Cerebellar nuclear complex (tissue), 1 donor: ENCODE data around the gene GPR142.
A peak's percentile ranks its signal among the peaks of the same experiment; 100 is the strongest.
"Not testable (repeated sequence)": the region's sequence is repeated elsewhere in the genome, so short reads cannot be mapped to it uniquely, and the experiment has no call there.

Source experiments
- DNase-seq, 2 experiments: peaks; one replicate each; lab custom pipeline; 2025; lab: John Stamatoyannopoulos, UW

GPR142 gene

DNA sequence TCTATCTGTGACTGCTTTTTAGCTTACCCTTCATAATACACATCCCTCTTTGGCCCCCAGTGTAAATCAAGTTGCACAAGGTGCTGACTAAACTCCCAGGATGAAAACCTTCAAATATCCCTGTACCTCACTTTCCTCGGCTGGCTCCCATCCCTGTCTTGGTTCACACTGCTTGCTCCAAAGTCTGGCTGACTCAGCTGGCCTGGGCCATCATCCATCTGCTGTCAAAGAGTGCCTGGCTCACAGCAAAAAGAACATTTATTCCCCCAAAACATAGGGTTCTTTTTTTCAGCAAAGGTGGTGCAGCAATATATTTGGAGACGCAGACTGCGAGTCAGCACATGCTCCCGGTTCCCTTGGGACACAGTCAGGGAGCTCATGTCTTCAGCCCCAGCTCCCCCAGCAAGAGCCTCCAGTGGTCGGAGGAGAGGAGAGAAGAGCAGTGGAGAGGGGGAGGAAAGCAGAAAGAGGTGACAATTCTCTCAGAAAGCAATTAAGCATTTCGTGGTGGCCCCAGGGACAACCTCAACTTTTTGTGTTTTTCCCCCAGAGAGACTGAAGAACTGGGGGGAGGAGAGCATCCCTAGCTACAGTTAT is 26.1 kb downstream of the GPR142 start:
- peak in 1 of 2 experiments; percentile 61 for DNase-seq

DNA sequence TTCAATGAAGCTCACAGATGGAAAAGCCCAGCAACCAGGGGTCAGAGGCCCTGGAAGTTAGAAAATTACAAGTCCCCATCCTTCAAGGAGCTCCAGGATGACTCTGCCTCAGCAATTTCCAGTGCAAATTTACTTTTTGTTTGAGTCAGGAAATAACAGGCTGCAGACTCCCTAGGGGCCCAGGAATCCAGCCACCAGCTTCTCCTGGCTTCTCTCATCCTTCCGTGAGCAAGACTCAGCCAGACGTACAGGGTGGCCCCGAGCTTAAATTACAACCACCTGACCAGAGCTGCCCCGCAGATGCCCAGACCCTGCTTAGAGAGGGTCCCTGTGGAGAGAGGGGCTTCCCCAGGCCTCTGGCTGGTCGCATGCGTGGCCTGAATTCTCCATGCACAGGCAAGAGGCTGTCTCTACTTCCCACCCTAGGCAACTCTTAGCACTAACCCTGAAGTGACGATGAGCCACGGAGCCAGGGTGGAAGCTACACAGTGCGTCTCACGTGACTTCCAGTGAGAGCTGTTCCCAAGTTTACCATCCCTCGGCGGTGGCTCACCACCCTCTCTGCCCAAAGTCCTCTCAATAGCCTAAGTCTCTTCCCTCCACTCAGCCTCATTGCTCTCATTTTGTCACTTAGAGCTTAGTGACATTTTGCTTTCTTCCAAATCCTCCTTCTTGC is 27.1 kb downstream of the GPR142 start:
- DNase-seq: no peak

DNA sequence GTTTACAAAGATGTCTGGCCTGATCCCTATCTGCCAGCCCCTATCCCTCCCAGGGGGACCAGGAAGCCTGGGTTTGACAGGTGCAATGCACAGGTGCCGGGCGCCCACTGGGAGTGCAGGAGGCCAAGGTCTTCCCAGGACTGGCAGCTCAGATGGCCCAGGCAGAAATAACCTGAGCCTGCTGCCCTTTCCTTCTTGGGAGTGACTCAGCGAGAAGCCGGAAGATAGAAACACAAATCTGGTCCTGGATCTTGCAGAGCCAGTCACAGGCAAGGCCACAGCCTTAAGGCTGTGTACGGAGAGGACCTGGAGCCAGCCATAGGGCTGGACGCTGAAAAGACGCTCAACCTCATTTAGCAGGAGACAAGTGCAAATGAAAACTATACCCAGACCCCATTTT is 27.7 kb downstream of the GPR142 start:
- peak; percentile 52 to 65 for DNase-seq

DNA sequence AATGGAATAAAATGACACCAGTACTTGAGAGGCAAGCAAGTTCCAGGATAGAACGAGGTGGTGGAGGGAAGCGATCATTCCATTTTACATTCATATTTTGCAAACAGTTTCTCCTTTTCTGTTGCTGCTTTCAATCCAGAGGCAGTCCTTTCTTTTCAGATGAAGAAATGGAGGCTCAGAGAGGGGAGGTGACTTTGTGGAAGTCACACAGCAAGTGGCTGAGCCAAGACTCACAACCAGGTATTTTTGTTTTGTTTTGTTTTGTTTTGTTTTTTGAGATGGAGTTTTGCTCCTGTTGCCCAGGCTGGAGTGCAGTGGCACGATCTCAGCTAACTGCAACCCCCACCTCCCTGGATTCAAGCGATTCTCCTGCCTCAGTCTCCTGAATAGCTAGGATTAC is 29.3 kb downstream of the GPR142 start:
- no peak for DNase-seq

DNA sequence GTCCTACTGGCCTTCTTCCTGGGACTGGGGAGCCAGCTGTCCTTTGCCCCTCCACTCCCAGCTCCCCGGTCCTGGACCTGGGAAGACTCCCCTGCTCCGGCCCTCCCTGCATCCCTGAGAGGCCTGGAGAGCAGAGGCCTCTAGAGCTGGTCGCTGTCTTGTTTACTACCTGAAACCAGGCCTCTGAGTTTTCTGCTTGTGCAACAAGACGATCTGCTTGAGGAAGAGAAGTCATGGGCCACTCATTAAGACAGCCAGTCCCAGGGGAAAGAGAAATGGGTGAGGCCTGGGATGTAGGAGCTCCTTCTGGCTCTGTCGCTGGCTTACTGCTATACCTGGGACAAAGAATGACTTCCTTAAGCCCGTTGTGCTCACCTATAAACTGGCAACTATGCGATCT is 34.7 kb downstream of the GPR142 start:
- no peak for DNase-seq

DNA sequence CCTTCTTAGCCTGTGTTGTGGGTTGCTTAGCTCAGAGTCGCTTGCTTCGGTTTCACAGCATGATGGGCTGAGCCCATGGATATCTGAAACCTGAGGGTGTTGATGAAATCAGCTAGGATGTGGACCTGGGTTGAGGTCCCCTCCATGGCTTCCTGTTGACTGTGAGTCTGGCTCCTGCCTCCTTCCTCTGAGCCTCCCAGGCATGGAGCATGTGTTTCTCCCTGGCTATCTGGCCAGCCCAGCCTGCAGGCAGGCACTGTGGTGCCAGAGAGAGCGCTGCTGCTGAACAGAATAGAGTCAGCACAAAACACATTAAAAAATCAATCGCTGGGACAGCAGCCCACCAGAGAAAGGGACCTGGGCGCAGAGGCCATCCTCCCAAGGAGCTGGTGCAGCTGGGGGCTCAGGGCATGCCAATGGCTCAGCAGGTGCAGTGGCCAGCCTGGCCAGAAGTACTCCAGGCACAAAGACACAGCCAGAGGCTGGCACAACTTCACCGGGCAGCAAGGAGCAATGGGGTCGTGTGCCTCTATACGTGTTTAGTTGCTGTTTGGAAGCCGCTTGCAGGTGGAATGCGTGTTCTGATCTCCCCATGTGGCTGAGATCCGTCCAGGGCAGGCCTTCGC is 36.3 kb downstream of the GPR142 start:
- DNase-seq: no peak

DNA sequence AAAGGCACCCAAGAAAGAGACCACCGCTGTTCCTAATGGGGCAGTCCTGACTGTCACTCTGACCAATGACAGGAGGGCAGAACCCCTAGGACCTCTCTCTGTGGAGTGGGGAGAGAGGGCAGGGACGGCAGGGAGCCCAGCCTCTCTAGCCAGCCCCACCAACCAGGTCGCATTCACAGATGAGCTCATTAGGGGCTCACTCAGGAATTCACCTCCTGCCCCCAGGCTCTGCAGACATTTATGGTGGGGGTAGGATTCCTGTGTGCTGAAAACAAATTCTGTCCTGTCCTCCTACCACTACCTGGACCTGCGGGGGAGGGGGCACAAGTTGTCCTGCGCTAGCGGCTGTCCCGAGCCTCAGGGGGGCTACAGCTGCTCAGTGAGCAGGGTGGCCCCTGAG is 36.9 kb downstream of the GPR142 start:
- DNase-seq: no peak

DNA sequence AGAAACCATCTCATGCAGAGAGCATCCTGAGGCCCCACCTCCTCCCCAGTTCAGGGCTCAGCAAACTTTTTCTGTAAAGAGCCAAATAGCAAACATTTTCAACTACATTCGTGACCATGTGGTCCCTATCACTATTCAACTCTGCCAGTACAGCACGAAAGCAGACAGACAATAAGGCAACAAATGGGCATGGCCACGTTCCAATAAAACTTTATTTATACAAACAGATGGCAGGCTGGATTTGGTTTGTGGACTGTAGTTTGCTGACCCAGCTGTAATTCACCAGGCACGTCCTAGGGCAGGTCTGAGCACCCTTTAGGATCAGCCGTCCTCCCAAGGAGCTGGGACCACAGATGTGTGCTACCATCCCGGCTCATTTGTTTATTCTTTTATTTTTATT is 37.5 kb downstream of the GPR142 start:
- no peak for DNase-seq

DNA sequence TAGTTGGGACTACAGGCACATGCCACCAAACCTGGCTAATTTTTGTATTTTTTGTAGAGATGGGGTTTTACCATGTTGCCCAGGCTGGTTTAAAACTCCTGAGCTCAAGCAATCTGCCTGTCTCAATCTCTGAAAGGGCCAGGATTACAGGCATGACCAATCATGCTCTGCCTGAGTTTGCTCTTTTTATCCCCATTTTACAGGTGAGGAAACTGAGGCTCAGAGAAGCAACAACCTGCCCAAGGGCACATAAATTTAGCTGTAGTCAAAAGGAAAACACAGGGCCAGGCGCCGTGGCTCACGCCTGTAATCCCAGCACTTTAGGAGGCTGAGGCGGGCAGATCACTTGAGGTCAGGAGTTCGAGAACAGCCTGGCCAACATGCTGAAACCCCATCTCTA is 38.0 kb downstream of the GPR142 start:
- not testable (repeated sequence) for DNase-seq

DNA sequence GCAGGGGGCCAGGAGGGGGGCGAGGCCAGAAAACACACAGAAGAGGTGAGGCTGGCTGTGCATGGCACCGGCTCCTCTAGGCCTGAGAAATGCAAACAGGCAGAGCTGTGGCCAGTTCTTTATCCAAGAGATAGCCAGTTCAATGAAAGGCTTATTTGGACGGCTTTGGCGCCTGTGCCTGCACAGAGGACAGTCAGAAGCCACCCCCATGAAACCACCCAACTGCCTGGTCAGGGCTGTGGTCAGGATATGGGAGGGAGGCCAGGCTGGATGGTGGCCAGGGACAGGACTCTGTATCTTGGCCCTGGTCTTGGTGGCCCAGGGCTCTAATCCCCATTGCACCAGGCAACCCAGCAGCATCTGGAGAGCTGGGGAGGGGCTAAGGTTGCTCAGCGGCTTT is 40.1 kb downstream of the GPR142 start:
- DNase-seq: no peak

DNA sequence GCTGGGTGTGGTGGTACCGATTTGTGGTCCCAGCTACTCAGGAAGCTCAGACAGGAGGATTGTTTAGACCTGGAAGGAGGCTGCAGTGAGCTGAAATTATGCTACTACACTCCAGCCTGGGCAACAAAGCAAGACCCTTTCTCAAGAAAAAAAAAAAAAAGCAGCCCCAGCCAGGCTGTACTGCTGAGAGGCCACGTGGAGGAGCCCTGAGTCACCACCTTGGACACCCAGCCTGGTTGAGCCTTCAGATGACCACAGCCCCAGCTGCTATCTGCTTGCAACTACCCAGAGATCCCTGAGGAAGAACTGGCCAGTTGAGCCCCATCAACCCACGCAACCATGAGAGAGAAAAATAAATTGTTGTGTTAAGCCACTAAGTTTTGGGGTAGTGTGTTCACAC is 41.0 kb downstream of the GPR142 start:
- no peak for DNase-seq

DNA sequence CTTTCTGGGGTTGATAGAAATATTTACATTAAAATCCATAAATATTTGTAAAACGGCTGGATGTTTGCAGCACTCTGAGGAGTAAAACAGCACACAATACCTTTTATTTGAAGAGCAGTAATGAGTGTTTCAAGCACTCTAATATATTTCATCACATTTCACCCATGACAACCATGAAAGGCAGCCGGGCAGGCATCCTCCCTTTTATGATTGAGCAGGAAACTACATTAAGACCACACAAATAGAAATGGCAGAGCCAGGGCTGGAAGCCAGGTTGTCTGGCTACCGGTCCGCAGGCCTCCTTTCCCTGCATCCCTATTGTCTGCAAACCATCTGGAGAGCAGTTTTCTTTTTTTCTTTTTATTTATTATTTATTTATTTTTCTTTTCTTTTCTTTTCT is 41.5 kb downstream of the GPR142 start:
- DNase-seq: peak in 1 of 2 experiments; percentile 48

DNA sequence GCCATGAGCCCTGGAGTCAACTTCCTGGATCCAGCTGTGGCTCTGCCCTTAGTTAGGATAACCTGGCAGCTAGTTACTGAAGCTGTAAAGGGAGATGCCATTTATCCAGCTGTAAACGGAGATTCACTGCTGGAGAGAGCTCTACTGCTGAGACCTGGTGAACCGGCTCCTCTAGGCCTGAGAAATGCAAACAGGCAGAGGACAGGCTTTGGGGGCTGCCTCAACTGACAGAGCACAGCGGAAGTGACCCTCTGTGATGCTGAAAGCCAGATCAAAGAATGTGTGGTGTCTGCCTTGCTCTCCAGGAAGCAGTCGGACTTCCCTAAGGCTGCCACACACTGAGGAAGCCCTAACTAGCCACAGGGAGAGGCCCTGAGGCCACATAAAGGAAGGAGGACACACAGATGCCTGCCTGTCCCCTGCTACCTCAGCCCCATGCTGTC is 42.7 kb downstream of the GPR142 start:
- no peak for DNase-seq

DNA sequence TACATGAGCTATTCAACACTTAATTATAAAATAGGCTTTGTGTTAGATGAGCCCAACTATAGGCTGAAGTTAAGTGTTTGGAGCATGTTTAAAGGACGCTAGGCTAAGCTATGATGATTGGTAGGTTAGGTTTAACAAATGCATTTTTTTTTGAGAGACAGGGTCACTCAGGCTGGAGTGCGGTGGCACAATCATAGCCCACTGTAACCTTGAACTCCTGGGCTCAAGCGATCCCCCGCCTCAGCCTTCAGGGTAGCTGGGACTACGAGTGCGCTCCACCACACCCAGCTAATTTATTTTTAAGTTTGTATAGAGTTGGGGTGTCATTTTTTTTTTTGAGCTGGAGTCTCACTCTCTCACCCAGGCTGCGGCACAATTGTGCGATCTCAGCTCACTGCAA is 45.3 kb downstream of the GPR142 start:
- no peak for DNase-seq

DNA sequence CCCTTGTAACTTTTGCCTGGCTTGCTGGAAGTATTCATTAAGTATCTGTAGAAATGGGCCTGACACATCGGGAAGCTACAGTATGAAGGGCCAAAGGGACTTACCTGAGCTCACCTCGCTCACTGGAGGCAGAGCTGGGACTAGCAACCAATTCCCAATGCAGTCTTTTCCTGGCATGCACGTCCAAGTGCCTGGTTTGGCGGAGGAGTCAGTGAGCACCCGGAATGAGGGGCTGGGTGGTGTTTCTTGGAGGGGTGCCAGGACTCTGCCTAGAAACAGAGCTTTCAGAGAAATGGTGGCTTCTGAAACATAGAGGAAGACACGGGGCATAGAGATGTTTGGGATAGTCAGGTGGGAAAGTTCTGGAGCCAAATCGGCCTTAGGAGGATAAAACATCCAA is 46.2 kb downstream of the GPR142 start:
- no peak for DNase-seq

DNA sequence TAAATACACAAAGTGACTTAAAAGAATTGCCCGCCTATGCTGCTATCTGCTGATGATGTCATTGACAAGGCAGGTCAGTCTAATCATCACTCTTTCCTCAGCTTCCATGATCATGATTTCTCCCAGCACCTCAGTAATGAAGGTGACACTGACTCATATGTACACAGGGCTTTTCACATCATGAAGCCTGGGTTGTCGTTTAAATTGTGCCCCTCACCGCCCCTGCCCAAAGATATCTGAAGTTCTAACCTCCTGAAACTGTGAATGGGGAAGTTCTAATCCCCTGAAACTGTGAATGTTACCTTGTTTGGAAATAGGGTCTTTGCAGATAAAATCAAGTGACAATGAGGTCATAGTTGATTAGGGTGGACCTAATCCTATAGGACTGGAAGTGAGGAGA is 47.2 kb downstream of the GPR142 start:
- DNase-seq: no peak

DNA sequence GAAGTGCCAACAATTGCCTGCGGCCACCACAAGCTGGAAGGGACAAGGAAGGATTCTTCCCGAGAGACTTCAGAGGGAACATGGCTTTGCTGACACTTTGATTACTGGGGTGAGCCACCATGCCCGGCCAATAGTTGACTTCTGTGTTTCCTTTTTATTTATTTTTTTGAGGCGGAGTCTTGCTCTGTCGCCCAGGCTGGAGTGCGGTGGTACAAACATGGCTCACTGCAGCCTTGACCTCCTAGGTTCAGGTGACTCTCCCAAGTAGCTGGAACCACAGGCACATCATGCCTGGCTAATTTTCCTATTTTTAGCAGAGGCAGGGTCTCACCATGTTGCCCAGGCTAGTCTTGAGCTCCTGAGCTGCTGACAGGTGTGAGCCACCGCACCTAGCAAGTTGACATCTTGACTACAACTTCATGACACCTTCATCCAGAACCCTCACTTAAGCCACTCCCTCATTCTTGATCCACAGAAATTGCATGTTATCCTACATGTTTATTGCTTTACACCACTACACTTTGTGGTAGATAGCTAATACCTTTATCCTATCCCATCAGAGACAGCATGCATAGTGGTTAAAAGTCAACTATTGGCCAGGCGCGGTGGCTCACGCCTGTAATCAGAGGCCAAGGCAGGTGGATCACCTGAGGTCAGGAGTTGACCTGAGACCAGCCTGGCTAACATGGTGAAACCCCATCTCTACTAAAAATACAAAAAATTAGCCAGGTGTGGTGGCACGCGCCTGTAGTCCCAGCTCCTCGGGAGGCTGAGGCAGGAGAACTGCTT is 48.5 kb downstream of the GPR142 start:
- no peak for DNase-seq

DNA sequence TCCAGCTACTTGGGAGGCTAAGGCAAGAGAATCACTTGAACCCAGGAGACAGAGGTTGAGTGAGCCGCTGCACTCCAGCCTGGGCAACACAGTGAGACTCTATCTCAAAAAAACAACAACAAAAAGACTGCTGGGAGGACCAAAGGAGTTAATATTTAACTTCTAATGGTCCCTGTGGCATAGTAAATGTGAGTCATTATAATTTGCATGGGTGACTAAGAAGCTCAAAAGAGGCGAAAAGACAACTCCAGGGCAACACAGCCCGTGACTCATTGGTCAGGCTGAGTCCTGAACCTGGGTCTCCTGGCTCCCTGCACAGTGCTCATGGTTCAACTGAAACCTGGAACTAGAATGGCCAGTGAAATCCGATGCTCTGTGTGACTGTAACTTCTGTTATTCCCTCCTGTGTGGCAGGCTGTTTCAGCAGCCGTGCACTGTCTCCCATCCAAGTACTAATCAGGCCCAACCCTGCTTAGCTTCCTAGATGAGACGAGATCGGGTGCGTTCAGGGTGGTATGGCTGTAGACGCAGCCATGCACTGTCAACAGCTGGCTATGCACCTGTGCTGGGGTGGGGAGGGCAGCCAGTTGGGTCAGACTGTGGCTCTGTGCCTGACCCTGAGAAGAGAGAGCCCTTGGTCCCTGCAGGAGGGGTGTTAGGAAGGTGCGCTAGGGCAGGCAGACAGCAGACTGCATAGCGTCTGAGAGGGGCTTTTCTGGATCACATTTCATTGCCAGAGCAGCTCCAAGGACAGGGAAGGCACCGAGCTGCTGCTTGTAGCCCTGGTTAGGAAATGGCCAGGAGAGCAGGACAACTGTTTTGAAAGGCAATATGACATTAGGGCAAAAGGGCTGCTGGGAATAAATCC is 50.1 kb downstream of the GPR142 start:
- no peak for DNase-seq

DNA sequence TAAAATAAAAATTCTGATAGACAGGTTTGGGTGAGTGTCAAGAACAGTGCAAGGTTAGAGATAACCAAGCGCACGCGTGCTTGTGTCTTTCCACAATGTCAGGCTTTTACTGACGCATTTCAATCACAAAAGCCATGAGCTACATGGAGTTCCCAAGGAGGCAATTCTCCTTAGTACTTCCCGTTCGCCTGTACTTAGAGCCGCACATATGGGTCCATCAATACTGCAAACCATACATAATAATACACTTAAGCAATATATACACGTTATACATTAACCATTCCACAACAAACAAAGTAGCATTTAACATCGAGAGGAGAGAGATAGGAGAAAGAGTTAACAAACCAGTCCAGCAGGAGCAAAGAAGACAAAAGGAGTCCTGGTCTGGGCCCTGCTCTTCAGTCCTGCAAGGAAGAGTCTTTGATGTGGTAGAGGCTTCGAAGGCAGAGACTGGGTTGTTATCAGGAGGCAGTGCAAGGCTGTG is 52.7 kb downstream of the GPR142 start:
- DNase-seq: no peak
